Right kidney (tissue), 1 donor: ENCODE data around the gene HIGD1C.
"Not testable (repeated sequence)": the region's sequence is repeated elsewhere in the genome, so short reads cannot be mapped to it uniquely, and the experiment has no call there.

Source experiments
- DNase-seq: peaks from one replicate; pipeline ENCODE4 v3.0.0-alpha.2; 2016

Gene HIGD1C

DNA sequence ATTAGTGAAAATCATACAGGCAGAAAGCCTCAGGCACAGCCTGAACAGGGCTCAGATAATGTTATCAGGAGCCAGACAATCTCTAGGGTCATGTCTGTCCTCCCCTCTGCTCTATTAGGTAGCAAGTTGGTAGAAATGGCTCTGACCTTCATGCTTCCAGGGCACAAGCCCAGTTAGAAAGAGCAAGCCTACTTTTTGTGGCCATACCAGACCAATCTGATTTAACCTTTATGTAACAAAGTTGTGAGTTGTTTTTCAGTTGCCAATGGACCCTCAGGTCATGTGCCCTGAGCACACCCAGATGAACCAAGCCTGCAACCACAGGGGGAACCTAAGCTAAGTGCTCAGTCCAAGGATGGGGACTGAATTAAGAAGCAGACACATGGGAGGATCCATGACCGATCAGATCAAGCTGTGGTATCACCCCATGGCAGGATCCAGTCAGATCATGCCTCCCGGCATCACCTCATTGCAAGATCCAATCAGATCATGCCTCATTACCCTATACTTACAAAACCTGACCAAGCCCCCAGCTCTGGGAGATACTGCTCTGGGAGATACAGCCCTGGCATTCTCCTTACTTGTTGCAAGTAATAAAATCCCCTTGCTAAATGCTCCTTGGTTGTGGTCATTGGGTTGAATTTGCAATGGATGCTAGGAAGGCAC, 18.8 kb upstream of the HIGD1C start:
- DNase-seq: no peak

- no peak for DNase-seq
These were observed 17.9 kb upstream of the HIGD1C start for GRCh38 chr12:50934371-50934851.

DNA sequence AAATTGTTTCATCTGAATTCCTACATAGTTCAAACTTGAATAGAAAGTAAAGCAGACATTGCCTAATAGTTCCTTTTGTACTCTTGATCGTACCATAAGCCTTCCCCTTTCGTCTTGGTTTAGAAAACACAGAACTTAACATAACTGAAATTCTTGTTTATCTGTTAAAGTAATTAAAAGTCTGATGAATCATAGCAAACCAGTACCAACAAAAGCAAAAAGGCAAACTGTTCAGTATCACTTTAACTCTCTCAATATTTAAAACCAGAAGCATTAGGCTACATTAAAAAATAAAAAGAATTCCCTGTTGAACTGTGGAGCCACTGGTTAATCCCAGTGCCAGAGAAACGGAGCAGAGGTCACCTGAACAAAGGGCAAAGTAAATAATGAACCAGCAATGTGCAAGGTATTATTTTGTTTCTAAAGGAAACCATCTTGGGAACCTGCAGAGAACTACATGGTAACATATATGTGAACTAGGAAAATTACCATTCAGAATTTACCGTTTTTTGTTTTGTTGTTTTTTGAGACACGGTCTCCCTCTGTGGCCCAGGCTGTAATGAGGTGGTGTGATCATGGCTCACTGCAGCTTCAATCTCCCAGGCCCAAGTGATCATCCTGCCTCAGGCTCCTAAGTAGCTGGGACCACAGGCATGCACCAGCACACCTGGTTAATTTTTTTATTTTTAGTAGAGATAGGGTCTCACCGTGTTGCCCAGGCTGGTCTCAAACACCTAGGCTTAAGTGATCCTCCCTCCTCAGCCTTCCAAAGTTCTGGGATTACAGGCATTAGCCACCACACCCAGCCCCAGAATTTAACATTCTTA, 17.1 kb upstream of the HIGD1C start:
- no peak for DNase-seq

GRCh38 chr12:50936821-50937530, 15.4 kb upstream of the HIGD1C start:
- DNase-seq: no peak

DNA sequence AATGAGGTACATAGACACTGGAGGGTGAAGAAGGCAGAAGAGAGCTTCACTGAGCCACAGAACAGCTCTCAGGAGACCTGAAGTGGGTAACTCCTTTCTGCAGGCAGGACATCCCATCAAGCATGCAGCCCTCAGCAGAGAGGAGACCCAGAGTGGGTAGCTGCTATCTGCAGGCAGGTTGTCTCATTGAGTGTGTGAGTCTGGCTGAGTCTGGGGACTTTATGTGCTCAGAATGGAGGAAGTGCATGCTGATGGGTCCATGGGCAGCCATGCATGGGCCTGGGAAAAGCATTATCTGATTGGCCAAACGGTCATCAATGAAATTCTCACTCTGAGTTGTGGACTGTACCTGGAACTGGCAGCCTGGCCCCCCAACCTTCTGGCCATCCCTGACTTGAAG, 14.7 kb upstream of the HIGD1C start:
- no peak for DNase-seq

DNA sequence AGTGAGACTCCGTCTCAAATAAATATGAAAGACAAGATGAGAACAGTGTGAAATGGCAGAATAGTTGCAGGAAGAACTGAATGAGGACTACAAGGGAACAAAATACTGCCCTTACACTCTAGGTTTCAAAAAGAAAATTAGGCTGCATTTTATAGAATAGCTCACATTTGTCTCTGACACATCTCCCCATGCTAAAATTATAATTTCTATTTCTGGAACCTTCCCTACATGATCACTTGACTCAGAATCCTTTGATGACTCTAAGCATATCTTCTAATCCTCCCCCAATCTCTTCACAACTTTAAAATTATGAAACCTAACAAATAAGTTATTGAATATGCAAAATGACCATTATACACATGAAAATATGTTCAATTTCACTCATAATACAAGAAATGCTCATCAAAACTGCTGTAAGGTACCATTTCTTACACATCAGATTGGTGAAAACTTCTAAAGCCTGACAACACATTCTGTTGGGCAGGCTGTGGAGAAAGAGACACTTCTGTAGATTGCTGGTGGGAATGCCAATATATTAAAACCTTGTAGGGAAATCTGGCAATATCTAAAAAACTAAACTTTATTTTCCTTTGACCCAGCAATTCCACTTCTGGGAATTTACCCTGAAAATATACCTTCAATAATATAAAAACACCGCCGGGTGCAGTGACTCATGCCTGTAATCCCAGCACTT, 4.3 kb upstream of the HIGD1C start:
- DNase-seq: no peak

DNA sequence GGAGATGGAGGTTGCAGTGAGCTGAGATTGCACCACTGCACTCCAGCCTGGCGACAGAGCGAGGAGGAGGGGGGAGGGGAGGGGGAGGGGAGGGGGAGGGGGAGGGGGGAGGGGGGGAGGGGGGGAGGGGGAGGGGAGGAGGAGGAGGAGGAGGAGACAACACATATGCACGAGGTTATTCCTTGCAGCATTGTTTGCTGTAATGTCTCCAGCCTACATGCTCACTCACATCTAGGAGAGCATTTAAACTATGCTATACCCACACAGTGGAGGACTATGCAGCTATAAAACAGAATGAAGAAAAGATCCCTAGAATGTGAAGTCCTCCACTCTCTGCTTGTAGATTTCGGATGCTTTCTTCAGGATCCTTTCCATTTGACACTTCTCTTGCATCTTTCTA, 3.5 kb upstream of the HIGD1C start:
- no peak for DNase-seq

DNA sequence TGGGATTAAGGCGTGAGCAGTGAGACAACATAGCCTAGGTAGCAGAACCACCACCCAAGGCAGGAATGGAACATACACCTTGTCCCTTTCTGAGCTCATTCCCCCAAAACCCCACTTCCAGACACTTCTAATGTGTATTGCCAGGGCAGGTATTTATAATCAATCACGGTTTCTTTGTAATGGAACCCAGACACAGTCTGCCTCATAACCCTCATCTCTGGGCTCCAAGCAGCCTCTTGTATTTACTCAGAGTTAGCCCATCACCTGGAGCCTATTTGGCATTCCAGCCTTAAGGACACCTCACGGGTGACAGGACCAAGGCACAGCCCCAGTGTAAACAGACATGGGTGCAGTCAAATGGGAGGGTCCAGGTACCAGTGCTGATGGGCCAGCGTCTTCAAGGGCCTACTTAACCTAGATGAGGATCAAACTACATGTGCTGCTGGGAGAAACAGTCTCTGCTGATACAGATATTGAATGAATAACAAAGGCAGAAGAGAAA, 2.5 kb upstream of the HIGD1C start:
- no peak for DNase-seq

DNA sequence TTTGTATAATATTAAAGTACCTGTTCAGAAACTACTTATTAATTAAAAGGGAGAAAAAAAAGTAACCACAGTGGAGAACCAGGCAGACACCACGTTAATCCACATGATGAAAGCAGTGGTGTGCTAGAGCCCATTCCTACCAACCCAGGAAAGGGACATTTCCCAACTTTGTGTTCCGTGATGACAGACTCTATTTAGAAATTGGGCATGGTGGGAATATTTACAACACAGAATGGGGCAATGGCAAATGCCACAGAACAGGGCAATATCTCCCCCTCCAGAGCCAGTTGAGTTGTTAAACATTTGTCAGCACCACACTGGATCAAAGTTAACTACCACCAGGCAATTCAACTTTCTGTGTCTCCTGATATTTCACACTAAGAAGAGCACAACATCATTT, 1.2 kb upstream of the HIGD1C start:
- no peak for DNase-seq

- no peak for DNase-seq
These were observed 703 bp downstream of the HIGD1C start for GRCh38 chr12:50953047-50953446.

DNA sequence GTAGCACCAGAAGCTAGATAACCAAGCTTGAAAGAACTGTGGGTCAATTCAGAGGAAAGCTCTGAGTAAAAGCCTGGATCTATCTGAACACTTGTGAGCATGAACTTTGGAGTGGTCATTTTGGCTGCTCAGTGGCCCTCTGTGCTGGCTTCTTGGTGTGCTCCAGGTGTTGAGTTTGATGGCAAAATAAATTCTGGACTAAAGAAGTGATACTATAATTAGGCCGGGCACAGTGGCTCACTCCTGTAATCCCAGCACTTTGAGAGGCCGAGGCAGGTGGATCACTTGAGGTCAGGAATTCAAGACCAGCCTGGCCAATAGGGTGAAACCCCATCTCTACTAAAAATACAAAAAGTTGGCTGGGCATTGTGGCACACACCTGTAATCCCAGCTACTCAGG, 2.4 kb downstream of the HIGD1C start:
- not testable (repeated sequence) for DNase-seq

GRCh38 chr12:50955288-50955687, 2.9 kb downstream of the HIGD1C start:
- DNase-seq: no peak

DNA sequence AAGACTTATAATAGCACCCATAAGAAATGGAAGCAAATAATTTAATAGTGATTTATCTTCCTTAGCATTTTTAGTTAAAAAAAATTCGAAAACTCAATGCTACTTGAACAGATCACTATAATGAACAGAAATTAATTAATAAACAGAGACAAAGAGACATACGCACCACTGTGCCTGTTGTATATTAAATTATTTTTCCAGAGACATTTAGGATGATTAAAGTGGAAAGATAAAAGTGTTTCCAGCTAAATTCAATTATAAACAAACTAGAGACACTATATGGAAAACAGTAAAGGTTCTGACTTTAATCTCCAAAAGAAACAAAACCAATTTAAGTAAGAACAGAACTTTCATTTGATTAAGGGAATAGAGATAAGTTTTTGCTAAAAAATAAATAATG, 3.4 kb downstream of the HIGD1C start:
- DNase-seq: no peak

- no peak for DNase-seq
These were observed 7.8 kb downstream of the HIGD1C start for GRCh38 chr12:50960130-50960529.

DNA sequence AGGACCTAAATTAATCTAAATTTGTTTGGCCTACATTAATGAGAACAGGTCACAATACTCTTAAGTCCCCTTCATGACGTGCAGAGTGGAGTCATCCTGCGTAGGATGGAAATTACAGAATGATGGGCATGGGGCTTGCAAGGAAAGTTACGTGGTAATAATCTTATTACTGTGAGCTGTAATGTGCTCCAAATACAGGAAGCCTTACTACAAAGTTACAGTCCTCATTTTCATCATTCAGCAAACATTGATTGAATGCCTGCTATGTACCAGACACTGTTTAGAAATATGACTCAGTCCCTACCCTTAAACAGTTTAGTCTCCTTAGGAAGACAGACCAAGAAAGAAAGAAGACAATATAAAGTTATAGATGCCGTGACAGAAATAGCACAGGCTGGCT, 9.4 kb downstream of the HIGD1C start:
- no peak for DNase-seq

DNA sequence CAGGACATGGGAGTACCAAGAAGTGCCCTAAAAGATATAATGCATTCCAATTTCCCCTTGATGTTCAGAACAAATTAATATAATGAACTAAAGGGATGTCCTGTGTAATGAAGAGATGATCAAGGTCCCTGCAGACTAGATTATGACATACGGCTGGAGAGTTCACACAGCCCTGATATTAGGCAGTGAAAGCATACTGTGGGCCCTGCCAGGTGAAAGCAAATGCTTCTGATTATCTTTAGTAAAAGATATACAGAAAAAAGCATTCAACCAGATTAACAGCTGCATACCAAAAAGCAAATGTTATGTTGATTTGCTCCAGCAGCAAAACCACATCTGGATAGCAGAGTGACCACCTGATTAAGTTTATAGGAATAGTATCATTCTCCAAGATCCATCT, 12.1 kb downstream of the HIGD1C start:
- no peak for DNase-seq

- DNase-seq: no peak
These were observed 19.6 kb downstream of the HIGD1C start for GRCh38 chr12:50971946-50972345.

- no peak for DNase-seq
These were observed 27.2 kb downstream of the HIGD1C start for GRCh38 chr12:50979369-50980052.

- no peak for DNase-seq
These were observed 28.2 kb downstream of the HIGD1C start for GRCh38 chr12:50980545-50980944.

- no peak for DNase-seq
These were observed 29.2 kb downstream of the HIGD1C start for GRCh38 chr12:50981319-50982239.
